Aorta (tissue), 5 donors: Measurements from ENCODE around the gene YDJC. TPM values are rescaled to one million over a fixed set of nuclear protein-coding genes. Genes with fewer than 3 reads are reported as not detected.
"Not testable (repeated sequence)": the region's sequence is repeated elsewhere in the genome, so short reads cannot be mapped to it uniquely, and the experiment has no call there.

Experiments used
- ATAC-seq: fragments of 200-7000 bp; cut with Tn5 transposase; one replicate; pipeline ENCODE4 v1.9.1; 2022; ENCODE audit warnings: moderate library complexity; ENCODE audit not compliant: low FRiP score
- DNase-seq, 2 donors: peaks; one replicate each; pipeline ENCODE4 v3.0.0-alpha.2; 2020
- H3K27ac ChIP-seq, 2 donors: one replicate each; pipeline ENCODE4 v1.5.1; 2013; ENCODE audit warnings: low read length in 2 of 2, mild to moderate bottlenecking in 2 of 2, moderate library complexity in 2 of 2, control low read depth in 1 of 2, inconsistent platforms in 1 of 2, low read depth in 1 of 2
- H3K27me3 ChIP-seq, 2 donors: one replicate each; pipeline ENCODE4 v1.6.1; 2013; ENCODE audit warnings: control low read depth in 1 of 2, low read length in 1 of 2, mild to moderate bottlenecking in 1 of 2, moderate library complexity in 1 of 2; ENCODE audit not compliant: insufficient read depth in 2 of 2, control insufficient read depth in 1 of 2
- H3K36me3 ChIP-seq, 2 donors: one replicate each; pipeline ENCODE4 v1.6.1; 2013; ENCODE audit warnings: control low read depth in 1 of 2, low read length in 1 of 2, mild to moderate bottlenecking in 1 of 2; ENCODE audit not compliant: insufficient read depth in 2 of 2, control insufficient read depth in 1 of 2
- H3K4me1 ChIP-seq, 2 donors: one replicate each; pipeline ENCODE4 v1.6.1; 2013; ENCODE audit warnings: low read length in 2 of 2, control low read depth in 1 of 2, mild to moderate bottlenecking in 1 of 2, moderate library complexity in 1 of 2; ENCODE audit not compliant: insufficient read depth in 2 of 2, control insufficient read depth in 1 of 2
- H3K4me3 ChIP-seq, 2 donors: one replicate each; pipeline ENCODE4 v1.5.1; 2013; ENCODE audit warnings: low read length in 2 of 2, control low read depth in 1 of 2, mild to moderate bottlenecking in 1 of 2
- H3K9me3 ChIP-seq: one replicate; pipeline ENCODE4 v1.6.1; 2013; ENCODE audit warnings: mild to moderate bottlenecking, low read length; ENCODE audit not compliant: control insufficient read depth
- WGBS, 2 donors: extraction: QIAGEN DNeasy Blood & Tissue Kit; methylation state at CpG; one replicate each; pipeline ENCODE4 v1.1.7; 2013; 5-methylcytosine and 5-hydroxymethylcytosine counted together
- intact Hi-C, 2 donors: fragments of 100-400 bp; cut with DNase I; formaldehyde crosslinking; loops; one replicate each; pipeline versions ENCODE4 v1.14.2 to v1.15.0; 2022
- microRNA-seq, 2 donors: library from miRNA; unstranded; fragments of <30 nt; microRNA quantifications; one replicate each; pipeline ENCODE4 v1.2.0, GENCODE V29; 2020
- polyA plus RNA-seq, 2 donors: library from polyadenylated mRNA; stranded (reverse); fragments of 200-250 nt; gene quantifications; one replicate each; pipeline ENCODE4 v1.2.3, GENCODE V29; 2013
- total RNA-seq, 2 donors: library from RNA; stranded (reverse); fragmentation: NEBNext Ultra II Directional; extraction: Animal tissue kit (Norgen Biotek cat#: 25700); gene quantifications; one replicate each; pipeline ENCODE4 v1.2.1, GENCODE V29; 2021
- donor health status: healthy with polysubstance abuse.
- donor health status: Bipolar disorder and iron deficiency.
- donor health status: DM: no; HTN: no; CAD: no.
- donor health status: DM: no; HTN: no; CAD: no.
- donor health status: DM: yes; HTN: yes; CAD: no.

YDJC gene
- total and polyA plus RNA-seq, 4 donors: 9.0 to 12.0 (median 11.0) TPM

GRCh38 chr22:21582801-21583740 is 46.8 kb downstream of the YDJC start:
- intact Hi-C loops: no loop called here
- ATAC-seq: no peak
- no peak overlapping the region for H3K4me3 ChIP-seq
- H3K4me1 ChIP-seq: peaks cover 0 to 2% of the 10 kb centered on the region in 2 donors
- H3K27ac ChIP-seq: no peak overlapping the region
- 67 to 71% methylated on average over 10 of the region's 10 CpGs for WGBS, 2 donors
- no peaks in the 10 kb centered on the region for H3K27me3 ChIP-seq
- no peak for DNase-seq
- H3K9me3 ChIP-seq: no peaks in the 10 kb centered on the region
- H3K36me3 ChIP-seq: no peaks in the 10 kb centered on the region

- ATAC-seq, H3K27ac ChIP-seq, DNase-seq, H3K27me3 ChIP-seq, H3K4me1 ChIP-seq, H3K36me3 ChIP-seq, H3K9me3 ChIP-seq, H3K4me3 ChIP-seq, intact Hi-C loops: not testable (repeated sequence)
- WGBS, 2 donors: 93 to 95% methylated on average over 10 of the region's 10 CpGs
These were observed 48.7 kb downstream of the YDJC start for GRCh38 chr22:21581009-21581713.

GRCh38 chr22:21580623-21581007 is 49.2 kb downstream of the YDJC start:
- H3K27me3 ChIP-seq, H3K9me3 ChIP-seq, H3K4me3 ChIP-seq, H3K27ac ChIP-seq, DNase-seq, H3K36me3 ChIP-seq, ATAC-seq, intact Hi-C loops, H3K4me1 ChIP-seq: not testable (repeated sequence)
- WGBS, 2 donors: 93% methylated on average over 9 of the region's 9 CpGs

- WGBS, 2 donors: 58 to 69% methylated on average over 6 of the region's 6 CpGs
- no peaks in the 10 kb centered on the region for H3K36me3 ChIP-seq
- intact Hi-C loops: no loop called here
- H3K27ac ChIP-seq: no peak overlapping the region
- ATAC-seq (no peak), DNase-seq (no peak)
- no peaks in the 10 kb centered on the region for H3K4me1 ChIP-seq
- H3K27me3 ChIP-seq: no peaks in the 10 kb centered on the region
- no peaks in the 10 kb centered on the region for H3K9me3 ChIP-seq
- no peak overlapping the region for H3K4me3 ChIP-seq
These were observed 50.4 kb downstream of the YDJC start for GRCh38 chr22:21579474-21579851.

Small RNA genes lying within 50 kb of the gene (microRNA-seq; reads per million reads assigned to microRNA genes)
- 238 to 280 reads per million in 2 donors for gene MIR130B
- gene MIR301B: 0.60 to 0.99 reads per million in 2 donors

Other genes starting within 250 kb of the YDJC start
- under 1 TPM in 1 of 2 donors, not detected in 1; 0.66 TPM for gene RIMBP3B, start 246.3 kb downstream of the YDJC start, total RNA-seq
- gene RIMBP3B, start 246.3 kb downstream of the YDJC start, polyA plus RNA-seq: not detected
- gene HIC2, start 212.7 kb downstream of the YDJC start, total RNA-seq: 1 to 10 TPM; 4.7 to 5.4 TPM
- gene HIC2, start 212.7 kb downstream of the YDJC start, polyA plus RNA-seq: 1 to 10 TPM in 1 of 2 donors, under 1 TPM in 1; 0.38 to 1.1 TPM
- gene TMEM191C, start 162.6 kb downstream of the YDJC start, total RNA-seq: 1 to 10 TPM in 1 of 2 donors, under 1 TPM in 1; 0.55 to 1.4 TPM
- gene TMEM191C, start 162.6 kb downstream of the YDJC start, polyA plus RNA-seq: 1 to 10 TPM in 1 of 2 donors, under 1 TPM in 1; 0.50 to 2.9 TPM
- under 1 TPM in 1 of 2 donors, not detected in 1; 0.32 TPM for gene RIMBP3C, start 78.6 kb downstream of the YDJC start, total RNA-seq
- not detected for gene RIMBP3C, start 78.6 kb downstream of the YDJC start, polyA plus RNA-seq
- 10 to 100 TPM; 34.1 to 39.4 TPM for gene UBE2L3, start 62.3 kb downstream of the YDJC start, total RNA-seq
- 10 to 100 TPM; 42.6 to 54.5 TPM for gene UBE2L3, start 62.3 kb downstream of the YDJC start, polyA plus RNA-seq
- gene CCDC116, start 2.7 kb upstream of the YDJC start, total RNA-seq: 1 to 10 TPM; 1.0 to 1.8 TPM
- gene CCDC116, start 2.7 kb upstream of the YDJC start, polyA plus RNA-seq: 1 to 10 TPM in 1 of 2 donors, not detected in 1; 2.5 TPM
- gene SDF2L1, start 12.3 kb upstream of the YDJC start, total RNA-seq: 10 to 100 TPM; 24.8 to 38.7 TPM
- gene SDF2L1, start 12.3 kb upstream of the YDJC start, polyA plus RNA-seq: 10 to 100 TPM; 16.7 to 34.7 TPM
- gene PPIL2, start 36.0 kb upstream of the YDJC start, total RNA-seq: 10 to 100 TPM; 33.2 to 35.4 TPM
- gene PPIL2, start 36.0 kb upstream of the YDJC start, polyA plus RNA-seq: 10 to 100 TPM in 1 of 2 donors, 1 to 10 TPM in 1; 5.1 to 38.4 TPM
- 1 to 10 TPM; 4.7 to 9.1 TPM for gene YPEL1, start 105.8 kb upstream of the YDJC start, total RNA-seq
- gene YPEL1, start 105.8 kb upstream of the YDJC start, polyA plus RNA-seq: 1 to 10 TPM; 2.0 to 4.8 TPM
- 100 to 1,000 TPM; 137 to 159 TPM for gene MAPK1, start 237.6 kb upstream of the YDJC start, total RNA-seq
- gene MAPK1, start 237.6 kb upstream of the YDJC start, polyA plus RNA-seq: 10 to 100 TPM; 13.6 to 16.5 TPM